Left kidney (tissue), 8 donors: ENCODE results near the gene IL36A. TPM values are rescaled to one million over a fixed set of nuclear protein-coding genes. Genes with fewer than 3 reads are reported as not detected.

ENCODE experiments used
- DNase-seq: peaks from one replicate; pipeline ENCODE4 v3.0.0-alpha.2; 2013
- long read RNA-seq, 8 donors: transcript quantifications; one replicate each; lab custom pipeline, GENCODE V29; 2026
- polyA plus RNA-seq: library from polyadenylated mRNA; unstranded; fragments of 120-200 nt; gene quantifications from one replicate; pipeline ENCODE4 v1.2.1, GENCODE V29; 2013; ENCODE audit not compliant: insufficient read length

The IL36A gene, protein sequence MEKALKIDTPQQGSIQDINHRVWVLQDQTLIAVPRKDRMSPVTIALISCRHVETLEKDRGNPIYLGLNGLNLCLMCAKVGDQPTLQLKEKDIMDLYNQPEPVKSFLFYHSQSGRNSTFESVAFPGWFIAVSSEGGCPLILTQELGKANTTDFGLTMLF
- polyA plus RNA-seq: not detected
- long read RNA-seq, donor 1: 0 reads
- long read RNA-seq, donor 2: 0 reads
- long read RNA-seq, donor 3: 0 reads
- long read RNA-seq, donor 4: 0 reads
- long read RNA-seq, donor 5: 0 reads
- long read RNA-seq, donor 6: 0 reads
- long read RNA-seq, donor 7: 0 reads
- long read RNA-seq, donor 8: 0 reads

- DNase-seq: no peak
Observed at GRCh38 chr2:113005030-113005509, at the start of gene IL36A. TSS of gene IL36A (plus strand) at chr2:113005459. CDS start at chr2:113005872, 413 bp downstream.

DNA sequence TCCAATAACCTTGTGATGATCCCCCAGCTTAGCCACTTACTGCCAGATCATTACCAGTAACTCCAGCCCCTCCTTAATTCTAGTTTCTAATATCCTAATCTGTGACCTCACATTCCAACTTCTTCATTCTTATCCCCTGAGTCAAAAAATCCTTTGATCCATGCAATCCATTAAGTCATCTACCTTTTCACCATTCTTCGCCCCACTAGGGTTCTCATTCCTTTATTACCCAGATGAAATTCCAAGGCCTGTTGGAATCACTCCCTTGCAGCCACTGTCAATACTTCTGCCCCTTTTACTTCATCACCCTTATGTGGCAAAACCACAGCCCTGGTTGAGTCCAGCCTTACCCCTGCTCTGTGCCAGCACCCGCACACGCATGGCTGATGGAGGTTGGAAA is 47.7 kb upstream of the IL36A start:
- no peak for DNase-seq

- peak; percentile 43 for DNase-seq
Observed at GRCh38 chr2:112958428-112959108, 46.7 kb upstream of the IL36A start.

GRCh38 chr2:112959109-112959812 is 46.0 kb upstream of the IL36A start:
- no peak for DNase-seq

DNA sequence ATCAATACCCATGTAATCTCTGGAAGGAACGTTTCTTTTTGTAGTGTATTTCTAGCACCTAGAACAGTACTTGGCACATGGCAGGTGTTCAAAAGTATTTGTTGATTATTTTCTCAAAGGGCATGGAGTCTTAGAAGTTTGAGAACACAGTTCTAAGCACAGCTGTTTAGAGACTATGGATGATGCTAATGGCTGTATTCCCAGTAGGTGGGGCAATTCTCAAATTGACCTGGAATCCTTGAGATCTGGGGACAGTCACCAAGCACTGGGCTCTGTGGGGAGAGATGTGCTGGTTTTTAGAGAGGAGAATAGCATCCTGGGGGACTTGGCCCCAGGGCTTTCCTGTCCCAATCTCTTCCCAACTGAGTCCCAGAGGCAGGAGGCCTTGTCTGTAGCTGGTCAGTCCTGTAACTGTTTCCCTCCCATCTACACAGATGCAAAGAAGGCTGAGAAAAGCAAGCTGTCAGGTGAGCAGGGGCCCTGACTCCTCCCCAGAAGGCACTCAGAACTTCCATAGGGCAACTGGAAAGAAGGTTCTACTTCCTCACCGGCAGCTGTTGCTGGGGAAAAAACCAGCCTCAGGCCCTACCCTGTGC is 44.9 kb upstream of the IL36A start:
- DNase-seq: no peak

GRCh38 chr2:112962308-112963175 is 42.7 kb upstream of the IL36A start:
- no peak for DNase-seq

DNA sequence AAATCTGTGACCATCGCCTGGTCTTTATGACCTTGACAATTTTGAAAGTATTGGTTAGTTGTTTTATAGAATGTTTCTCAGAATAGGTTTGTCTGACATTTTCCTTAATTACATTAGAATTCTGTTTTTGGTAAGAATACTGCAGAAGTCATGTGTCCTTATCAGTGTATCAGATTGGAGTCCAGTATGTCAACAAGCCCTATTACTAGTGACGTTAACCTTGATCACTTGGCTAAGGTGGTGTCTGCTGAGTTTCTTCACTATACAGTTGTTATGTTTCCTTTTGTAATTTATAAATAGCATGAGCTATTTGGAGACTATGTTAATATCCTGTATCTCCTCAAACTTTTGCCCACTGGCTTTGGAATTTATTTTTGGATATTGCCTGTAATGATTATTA is 38.2 kb upstream of the IL36A start:
- no peak for DNase-seq

DNA sequence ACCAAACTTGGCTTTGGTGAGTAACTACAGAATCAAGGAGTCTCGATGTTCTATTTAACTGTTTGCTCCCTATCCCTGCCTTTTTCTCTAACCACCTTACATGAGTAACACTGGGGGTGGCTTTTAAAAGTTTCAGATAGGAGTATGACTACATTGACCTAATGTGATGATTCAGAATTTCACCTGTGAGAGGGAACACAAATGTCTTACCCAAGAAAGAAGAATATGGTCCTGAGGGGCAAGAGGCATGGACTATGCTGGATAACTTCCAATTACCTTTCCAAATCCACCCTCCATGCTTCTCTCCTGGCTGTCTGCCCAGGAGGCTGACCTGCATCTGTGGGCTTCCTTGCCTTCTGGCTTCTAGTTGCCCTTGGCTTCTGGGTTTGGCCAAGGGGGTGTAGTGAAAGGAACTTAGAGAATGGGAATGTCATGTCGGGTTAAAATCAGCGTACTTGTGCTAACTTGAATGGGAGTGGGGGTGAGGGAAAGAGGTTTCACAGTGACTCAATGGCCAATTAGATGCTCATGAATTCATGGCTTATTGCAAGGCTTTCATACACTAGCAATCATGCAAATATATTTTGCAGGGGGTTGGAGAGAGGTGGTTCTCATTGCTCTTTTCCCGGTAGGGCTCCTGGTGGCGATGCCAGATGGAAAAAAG is 32.7 kb upstream of the IL36A start:
- DNase-seq: no peak

DNA sequence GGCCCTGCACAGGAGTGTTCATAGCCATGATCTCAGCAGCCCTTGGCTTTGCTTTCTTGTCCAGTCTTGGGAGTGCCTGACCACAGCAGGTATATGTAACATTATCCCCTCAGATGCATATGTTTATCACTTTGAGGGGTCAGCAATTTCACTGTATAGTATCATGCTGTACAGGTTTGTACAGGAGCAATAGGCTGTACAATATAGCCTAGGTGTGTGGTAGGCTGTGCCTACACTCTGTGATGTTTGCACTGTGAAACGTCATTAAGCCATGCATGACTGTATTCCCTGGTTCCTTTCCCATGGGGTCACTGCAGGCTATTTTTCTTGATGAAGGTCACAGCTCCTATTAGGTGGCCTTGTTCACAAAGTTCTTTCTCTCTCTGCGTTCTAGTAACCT is 32.1 kb upstream of the IL36A start:
- DNase-seq: peak; percentile 0

DNA sequence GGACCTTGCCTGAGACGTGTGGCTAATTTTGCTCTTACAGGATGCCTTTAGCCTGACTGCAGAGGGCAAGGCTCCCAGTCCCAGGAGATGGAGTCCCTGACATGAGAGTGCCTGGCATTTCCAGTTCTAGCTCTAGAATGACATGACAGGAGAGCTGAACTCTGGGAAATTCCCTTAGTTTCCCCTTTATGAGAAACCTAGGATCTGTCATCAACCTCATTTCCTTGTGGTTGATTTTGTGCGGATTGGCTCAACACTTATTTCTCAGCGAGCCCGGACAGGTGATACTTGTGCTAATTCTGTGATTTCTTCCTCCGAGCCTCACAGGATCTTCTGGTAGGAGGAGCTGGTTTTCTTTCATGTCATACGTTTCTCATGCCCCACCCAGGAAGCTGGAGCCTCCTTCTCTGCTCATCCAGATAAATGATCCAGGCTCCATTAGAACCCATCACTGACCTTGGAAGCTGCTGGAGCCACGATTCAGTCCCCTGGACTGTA is 27.7 kb upstream of the IL36A start, which contains the start of gene IL36G:
Gene IL36G (plus strand): TSS at position 448 of the 498 bp plus-strand sequence. CDS start 633 bp downstream, outside the sequence.
- DNase-seq: no peak

- no peak for DNase-seq
Observed at GRCh38 chr2:112979731-112980130, 25.5 kb upstream of the IL36A start.

DNA sequence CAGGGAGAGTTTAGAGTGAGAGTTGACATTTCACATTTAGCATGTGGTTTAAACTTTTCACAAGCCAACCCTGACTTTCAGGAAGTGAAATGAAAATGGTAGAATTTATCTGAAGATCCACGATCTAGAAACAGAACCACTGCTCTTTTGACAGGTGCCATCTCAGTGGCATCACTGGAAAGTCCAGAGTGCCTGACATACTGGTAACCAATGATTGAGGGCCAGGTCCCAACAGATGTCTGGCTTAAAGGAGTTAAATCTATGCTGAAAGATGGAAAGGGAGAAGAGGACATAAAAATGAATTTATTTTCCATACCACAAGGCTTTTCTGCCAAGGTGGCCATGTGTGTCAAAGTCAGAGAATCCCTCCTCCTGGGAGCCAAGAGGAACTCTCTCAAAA is 24.7 kb upstream of the IL36A start:
- no peak for DNase-seq

- DNase-seq: no peak
Observed at GRCh38 chr2:112985090-112985489, 20.2 kb upstream of the IL36A start.

GRCh38 chr2:112989611-112990010 is 15.6 kb upstream of the IL36A start:
- DNase-seq: no peak

- no peak for DNase-seq
Observed at GRCh38 chr2:112993831-112994230, 11.4 kb upstream of the IL36A start.

DNA sequence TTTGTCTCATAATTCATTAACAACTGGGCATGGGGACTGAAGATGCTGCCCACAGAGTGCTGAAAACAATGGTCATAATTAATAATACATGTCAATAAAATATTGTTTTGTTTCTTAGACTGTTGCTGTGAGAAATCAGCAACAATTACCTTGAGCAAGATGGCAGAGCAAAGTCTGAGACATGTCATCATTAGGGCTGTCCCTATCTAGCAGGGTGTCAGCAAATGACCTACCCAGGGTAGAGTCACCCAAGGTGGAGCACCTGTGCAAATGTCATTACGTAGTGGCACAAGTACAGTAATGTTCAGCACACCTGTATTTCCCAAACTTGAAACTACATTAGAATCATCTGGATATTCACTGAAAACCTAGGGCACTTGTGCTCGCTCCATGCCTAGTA is 10.6 kb upstream of the IL36A start:
- no peak for DNase-seq

DNA sequence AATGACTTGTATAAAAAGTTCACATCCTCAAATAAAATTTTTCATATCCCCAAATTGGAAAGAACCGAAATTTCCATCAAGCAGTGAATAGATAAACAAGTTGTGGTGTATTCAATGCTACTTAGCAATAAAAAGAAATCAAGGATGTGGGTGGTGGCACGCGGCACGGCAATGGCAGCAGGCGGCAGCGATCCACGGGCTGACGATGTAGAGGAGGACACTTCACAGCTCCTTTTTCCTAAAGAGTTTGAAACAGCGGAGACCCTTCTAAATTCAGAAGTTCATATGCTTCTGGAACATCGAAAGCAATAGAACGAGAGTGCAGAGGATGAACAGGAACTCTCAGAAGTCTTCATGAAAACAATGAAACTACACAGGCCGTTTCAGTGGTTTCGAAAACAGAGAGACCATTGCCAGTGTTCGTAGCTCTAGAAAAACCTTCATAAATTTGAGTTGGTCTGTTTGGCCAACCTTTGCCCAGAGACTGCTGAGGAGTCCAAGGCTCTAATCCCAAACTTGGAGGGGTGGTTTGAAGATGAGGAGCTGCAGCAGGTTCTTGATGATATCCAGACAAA is 9.8 kb upstream of the IL36A start:
- no peak for DNase-seq

GRCh38 chr2:112996635-112997034 is 8.6 kb upstream of the IL36A start:
- no peak for DNase-seq

DNA sequence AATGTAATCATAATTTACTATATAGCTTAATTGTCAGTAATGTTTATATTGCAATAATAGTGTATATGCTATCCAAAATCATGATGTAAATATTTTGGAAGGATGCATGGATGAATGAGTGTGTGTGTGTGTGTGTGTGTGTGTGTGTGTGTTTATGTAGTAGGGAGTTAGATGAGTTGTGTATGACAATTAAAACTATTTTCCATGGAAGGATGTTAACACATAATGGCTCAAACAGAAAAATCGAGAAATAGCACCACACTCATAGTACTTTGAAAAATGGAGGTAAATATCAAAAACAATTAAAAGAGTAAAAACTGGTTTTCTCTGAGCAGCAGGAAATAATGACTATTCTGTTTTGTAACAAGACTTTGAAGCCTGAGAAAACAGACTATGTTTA is 8.1 kb upstream of the IL36A start:
- DNase-seq: no peak

- DNase-seq: no peak
Observed at GRCh38 chr2:113000436-113000835, 4.8 kb upstream of the IL36A start.
